Globus pallidus (tissue), 1 donor: ENCODE results near the gene SYPL1.
A peak's percentile ranks its signal among the peaks of the same experiment; 100 is the strongest.

Experiments used
- DNase-seq: peaks from one replicate; pipeline ENCODE4 v3.0.0-alpha.2; 2015; ENCODE audit warnings: low spot score

The SYPL1 gene

DNA sequence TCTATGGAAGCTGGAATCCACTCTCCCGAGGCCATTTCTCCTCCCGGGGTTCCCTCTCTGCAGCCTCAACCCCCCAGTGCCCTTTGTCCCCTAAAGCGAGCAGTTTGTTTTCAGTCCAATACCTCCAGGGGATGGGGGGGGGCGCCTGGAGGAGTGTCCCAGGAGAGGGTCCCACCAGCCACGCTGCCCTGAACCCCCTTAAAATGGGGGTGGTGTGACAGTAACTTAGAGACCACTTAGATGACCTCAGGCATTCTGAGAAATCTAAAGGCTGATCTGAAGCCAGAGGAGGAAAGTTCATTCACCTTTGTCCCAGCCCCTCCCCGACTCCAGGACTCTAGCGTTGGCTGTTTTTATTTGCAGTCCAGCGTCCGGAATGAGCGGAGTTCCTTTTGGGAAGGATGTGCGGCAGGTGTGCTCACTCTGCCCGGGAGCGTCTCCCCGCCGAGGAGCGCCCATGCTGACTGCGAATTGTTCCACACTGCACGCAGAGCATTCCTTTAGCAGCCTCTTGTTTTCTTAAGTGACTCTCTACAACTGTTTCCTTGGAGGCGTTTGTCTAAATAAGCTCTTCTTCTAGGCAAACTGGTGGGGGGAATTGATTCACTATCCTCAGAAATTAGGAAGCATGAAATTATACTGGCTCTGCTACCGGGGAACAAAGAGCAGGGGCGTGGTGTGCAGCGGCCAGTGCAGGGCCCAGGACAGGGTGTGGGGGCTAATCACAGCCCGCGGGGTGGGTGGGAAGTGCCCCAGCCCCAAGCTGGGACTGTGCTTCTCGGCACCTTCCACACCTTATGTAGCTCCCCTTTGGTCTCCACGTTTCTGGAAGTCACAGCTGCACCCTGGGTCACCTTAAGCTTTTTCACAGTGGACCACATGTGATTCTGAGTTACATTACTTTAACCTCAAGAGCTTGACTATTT, 46.3 kb downstream of the SYPL1 start:
- no peak for DNase-seq

DNA sequence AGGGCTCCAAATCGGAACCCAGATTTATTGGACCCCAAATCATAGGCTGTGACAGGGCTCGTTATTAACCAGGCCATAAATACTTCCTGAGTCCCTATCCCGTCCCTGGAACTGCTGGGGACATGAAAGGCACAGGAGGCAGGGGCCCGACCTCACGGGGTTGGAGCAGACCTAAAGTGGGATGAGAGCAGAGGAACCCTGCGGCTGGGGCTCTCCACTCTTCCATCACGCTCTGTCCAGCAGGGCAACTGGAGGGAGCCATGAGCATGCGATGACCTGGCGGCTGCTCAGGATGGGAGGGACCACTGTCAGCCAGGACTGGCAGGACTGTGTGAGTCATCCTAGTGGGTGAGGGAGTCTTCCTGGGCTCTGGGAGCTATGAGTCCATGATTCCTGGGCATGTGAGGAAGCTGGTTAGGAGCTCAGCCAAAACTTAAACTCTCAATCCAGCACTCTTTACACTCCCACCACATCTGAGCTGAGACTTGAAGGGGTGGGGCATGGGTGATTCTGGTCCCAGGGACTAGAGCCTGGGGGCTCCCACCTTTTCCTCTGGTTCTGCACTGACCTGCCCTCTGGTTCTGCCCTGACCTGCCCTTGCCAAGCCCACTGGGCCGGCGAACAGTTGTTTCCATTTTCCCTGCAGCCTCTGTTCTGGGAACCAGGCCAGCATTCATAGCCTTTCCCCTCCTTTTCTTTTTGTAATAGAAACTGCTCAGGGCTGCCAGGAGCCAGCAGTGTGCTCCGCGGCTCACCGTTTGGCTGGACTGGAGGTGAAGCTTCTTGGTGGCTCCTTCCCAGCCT, 47.1 kb downstream of the SYPL1 start:
- DNase-seq = peak; percentile 89

DNA sequence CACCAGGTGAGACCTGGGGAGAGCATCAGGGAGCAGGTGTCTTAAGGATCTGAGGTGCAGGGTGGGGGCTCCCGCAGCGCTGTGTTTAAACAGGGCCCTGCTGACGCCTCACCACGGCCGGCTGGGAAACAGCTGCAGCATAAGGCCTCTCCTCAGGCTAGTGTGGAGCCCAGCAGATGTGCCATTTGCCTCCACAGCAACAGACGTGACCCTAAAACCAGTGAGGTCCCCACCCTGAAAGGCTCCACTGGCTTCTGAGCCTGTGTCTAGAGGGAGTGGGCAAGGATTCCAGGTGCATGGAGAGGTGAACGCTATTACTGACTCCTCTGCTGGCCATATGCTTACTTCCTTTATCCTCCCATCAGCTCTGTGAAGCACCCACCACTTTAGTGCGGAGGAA, 47.8 kb downstream of the SYPL1 start:
- DNase-seq = peak; percentile 27

DNA sequence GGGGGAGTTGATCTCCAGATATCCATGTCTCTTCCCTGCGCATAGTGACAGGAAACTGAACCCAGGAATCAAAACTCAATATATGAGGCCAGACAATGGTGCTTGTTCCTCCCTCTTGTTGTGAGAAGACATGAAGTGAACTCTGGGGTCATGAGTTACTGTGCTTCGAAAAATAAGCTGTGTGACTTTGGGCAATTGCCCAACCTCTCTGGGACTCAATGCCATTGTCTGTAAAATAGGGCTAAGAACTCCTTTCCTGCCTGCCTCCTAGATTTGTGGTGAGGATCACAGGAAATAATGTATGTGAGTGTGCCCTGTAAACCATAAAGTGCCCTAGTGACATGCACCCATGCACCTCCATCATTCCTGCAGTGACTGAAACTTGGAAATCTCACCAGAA, 48.4 kb downstream of the SYPL1 start:
- DNase-seq = no peak

DNA sequence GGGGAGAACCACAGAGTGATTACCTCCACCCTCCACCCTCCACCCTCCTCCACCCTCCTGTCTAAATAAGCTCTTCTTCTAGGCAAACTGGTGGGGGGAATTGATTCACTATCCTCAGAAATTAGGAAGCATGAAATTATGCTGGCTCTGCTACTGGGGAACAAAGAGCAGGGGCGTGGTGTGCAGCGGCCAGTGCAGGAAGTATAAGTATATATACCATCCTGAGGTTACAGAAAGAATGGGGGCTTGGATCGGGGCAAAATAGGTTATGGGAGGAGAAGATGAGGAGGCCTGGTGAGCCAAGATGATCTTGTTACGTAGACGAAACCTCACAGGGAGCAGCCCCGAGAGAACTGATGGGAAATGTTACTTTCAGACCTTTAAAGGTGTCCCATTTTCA, 49.1 kb downstream of the SYPL1 start:
- no peak for DNase-seq

DNA sequence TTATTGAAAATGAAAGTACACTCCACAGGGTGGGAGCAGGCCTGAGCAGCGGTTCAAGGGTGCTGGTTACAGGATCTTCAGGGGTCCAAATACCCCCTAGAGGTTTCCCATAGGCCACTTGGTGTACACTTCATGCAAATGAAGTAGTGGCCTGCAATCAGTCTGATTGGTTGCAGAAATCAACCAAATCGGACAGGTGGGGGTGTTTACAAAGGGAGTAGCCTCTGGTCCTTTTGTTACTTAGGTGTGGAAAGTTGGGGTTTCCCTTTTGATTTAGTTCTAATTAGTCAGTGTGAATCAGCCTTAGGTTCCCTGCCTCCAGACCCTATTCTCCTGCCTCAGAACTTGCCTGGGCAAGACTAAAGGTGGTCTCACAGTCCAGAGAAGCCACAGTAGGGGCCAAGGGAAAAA, 49.6 kb downstream of the SYPL1 start:
- no peak for DNase-seq

DNA sequence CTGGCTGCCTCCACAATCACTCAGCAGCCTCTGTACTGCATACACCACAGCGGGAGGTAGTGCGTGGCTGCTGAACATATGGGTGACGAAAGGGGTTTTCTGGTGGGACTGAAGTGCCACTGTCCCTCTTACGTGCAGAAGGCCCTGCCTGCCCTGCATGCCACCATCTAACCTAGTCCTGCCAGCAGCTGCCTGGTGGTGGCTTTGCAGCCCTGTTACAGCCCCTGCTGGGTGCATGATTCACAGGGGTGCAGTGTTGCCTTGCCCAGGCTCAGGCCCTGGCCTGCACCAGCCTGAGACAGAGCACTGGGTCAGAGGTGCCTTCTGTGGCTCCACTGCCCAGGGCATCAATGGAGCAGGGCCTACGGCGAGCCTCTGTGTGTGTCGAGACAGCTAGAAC, 50.1 kb downstream of the SYPL1 start:
- no peak for DNase-seq

DNA sequence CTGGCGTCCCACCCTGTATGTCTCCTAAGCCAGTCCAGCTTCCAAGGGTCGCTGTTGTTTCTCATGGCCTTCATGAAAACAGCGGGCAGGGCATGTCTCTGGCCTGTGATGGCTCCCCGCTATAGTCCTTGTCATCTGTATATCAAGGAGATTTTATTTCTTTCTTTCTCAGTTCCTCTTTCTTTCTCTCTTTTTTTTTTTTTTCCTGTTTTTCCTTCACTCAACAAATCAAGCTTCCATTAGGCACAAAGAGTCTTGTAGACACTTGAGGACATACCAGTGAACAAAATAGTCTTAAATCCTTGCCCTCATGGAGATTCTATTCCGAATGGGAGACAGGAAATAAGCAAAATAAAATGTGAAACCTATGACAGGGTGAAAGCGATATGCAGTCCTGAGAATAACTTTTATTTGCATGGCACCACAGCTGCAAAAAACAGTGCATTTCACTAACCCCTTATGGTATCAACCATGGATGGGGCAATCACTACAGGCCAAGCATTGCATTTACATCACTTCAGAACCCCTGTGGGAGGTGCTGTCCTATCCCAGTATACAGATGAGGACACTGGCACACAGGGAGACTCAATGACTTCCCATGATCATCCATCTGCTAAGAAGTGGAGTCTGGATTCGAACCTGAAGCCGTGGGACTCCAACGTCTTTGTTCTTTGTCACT, 50.7 kb downstream of the SYPL1 start:
- no peak for DNase-seq

DNA sequence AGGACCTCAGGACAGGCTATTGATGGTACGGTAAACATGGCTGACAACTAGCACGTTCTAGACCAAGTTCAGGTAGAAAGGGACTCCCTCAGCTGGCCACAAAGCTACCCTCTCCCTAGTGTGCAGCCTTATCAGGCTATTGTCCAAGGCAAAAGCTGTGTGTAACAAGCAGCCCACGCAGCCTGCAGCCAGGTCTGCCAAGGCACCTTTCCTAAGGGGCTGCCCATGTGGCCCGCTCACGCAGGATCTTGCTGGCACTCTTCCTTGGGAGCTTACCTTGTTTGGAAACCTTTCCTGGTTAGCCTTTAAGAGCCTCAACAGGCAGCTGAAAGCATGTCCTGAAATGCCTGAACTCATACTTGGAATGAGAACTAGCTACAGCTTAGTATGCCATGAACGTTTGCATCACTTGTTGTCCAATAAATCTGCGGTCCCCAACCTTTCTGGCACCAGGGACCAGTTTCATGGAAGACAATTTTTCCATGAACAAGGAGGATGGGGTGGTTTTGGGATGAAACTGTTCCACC, 51.7 kb downstream of the SYPL1 start:
- no peak for DNase-seq

DNA sequence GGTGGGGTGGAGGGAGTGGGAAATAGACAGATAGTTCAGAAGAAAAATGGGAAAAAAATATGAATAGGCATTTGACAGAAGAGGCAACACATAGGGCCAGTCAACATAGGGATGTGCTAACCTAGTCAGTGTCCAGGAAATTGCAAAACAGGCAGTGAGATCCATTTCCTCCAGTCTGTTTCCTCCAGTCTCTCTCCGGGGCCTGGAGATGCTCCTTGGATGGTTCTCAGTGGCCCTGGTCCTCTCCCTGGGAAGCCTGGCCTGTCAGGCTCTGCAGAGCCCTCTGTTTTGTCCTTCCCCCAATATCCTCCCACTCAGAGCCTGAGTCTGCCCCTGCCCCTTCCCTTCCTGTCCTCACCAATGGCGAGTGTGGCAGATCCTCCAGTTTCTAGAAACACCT, 52.6 kb downstream of the SYPL1 start:
- DNase-seq = no peak

DNA sequence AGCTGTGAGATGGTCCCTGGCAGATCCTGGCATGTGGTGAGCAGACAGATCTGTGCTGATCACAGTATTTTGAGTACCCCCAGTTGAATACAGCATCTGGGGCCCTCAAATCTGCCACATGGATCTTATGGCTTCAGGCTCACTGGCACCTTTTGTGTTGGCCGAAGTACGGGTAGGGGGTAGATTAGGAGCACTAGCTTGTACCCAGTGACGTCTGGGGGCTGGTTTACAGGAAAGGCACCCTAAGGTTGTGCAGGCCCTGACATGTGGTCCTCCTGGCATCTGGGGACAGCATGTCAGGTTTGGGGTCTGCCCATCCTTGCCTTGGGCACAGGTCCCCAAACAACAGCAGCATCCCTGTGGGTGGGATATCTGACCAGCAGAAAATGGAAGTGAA, 53.2 kb downstream of the SYPL1 start:
- no peak for DNase-seq

DNA sequence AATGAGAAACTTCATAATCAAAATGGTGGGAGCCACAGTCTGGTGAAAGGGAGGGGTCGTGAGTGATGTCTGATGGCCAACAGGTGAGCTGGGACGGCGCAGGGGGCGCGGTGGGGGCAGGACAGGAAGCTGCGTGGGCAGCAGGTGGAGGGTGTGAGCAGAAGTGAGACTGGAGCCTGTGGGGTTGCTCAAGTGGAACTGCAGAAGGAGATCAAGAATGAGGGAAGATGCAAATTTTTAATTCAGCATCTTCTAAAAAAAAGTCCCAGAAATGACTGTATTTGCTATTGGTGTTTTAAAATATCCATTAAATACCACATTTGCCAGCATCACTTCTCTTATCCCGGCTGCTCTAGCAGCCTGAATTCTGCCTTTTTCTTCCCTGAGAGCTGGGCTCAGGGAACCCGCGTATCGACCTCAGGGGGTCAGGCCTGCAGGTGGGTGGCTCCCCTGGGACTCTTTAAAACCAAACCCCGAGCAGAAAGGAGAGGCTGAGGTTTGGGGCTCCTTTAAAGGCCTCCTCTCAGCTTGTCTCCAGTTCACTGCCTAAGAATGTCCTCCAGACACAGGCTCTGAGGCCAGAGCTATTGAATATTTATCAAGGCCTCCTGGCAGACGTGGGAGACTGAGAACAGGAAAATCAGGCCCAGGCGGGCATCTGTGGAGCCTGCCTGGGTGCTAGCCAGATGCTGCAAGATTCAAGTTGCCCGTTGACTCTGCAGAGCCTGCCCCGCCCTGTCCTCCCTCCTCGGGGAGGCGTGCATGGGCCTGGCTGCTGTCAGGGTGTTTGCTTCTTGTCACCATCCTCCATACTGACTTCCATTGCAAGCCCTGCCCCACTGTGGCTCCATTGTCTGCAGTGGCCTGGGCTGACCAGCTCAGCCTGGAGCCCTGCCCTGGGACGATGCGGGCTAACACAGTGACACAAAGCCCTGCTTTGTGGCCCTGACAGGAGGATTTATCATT, 53.9 kb downstream of the SYPL1 start:
- peak; percentile 98 for DNase-seq

DNA sequence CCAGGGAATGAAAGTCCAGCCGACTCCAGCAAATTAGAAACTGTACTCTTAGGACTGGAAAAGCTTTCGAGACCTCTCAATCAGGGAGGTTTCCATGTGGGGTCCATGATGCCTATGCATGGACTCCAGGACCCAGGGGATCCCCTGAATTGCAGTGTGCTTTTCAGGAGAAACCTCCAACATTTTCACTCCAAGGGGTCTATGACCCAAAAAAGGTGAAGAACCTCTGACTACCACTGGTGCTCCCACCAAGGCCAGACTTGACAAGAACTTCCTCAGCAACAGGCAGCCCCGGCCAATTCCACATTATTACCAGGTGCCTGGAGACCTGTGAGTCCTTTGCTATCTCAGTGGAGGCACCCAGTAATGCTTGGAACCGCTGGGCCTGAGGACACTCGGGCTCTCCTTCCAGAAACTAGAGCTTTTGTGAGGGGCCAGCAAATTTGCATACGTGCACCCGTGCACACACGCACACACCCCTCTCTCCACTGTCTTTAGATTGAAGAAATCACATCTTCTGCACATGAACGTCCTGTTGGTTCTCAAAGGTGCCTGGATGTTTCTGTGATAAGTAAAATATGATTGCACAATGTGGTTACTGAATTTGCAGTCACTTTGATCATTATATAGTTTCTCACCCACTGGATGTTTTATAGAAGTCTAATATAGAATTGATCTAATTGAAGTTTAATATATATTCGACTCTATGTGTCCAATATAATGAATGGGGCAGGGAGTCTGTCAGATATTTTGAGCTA, 54.7 kb downstream of the SYPL1 start:
- no peak for DNase-seq

DNA sequence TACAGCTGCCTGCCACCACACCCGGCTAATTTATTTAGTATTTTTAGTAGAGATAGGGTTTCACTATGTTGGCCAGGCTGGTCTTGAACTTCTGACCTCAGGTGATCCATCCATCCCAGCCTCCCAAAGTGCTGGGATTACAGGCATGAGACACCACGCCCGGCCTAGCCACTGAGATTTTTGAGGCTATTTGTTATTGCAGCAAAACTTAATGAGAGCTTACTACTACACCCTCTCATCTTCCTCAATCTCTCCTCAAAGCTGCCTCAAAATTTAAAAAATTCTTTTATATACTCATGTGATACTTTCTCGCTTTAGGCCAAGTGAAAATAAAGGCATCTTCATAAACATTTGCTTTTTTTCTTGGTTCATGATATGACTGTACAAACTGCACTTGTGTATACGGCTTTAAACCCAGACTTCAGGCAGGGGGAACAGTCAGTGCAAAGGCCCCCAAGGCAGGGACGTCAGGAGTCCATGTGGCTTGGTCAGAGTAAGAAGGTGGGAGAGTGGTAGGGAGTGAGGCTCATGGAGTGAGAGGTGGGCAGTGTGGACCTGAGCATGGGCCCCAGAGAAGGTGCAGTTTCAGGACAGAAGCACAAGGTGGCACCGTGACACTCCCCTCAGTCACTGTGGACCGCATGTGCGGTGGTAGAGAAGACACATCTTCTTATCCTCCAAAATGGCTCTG, 55.5 kb downstream of the SYPL1 start:
- peak; percentile 82 for DNase-seq

DNA sequence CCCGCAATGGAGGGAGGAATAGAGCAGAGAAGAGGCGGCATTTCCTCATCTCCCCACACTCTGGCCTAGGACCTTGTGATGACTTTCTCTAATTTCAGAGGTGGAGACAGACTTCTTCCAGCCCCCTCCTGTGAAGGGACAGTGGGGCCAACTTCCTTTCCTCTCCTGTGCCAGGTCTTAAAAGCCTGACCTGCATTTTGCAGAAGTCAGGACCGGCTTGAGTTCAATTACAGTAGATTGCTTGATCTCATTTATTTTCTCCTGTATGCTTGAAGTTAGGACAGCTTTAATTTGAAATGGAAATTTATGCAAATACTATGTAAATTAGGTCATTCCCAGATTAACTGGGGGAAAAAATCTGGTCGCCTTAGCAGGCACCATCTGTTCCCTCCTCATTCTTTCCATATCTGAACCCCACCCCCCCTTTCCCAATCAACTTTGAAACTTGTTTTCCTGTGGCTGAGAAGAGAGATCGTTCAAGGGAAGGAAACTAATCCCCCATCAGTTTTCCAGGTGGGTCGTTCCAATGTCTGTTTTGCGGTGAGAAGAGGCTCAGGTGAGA, 57.1 kb downstream of the SYPL1 start:
- DNase-seq = no peak

DNA sequence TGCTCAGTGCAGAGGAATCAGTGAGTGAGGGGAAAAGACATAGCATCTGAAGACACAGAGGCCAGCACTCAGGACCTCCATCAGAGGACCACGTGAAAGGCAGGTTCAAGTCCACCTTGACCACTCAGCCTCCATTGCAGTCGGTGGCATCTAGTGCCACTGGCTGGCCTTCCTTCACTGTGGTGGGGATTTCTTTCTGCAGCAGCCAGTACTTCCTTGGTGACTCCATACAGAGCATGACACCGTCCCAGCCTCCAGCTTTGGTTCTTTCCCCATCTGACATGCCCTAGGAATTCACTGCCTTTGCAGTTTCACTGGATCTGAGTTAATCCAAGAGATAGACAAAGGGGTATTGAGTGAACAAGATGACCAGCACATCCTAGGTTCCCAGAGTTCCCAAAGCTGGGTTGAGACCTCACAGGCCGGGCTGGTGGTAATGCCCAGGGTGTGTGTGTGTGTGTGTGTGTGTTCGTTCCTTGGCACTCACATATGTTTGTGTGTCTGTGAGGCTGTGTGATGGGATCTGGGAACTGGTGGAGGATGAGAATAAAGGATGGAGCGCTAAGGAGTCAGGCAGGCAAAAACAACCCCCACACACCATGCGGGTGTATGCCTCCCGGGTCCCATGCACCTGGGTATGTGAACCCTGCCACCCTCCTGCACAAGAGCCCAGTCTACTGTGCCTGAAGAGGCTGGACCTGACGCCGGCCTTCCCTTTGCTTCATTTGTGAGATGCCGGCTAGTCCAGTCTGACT, 57.8 kb downstream of the SYPL1 start:
- DNase-seq = no peak

DNA sequence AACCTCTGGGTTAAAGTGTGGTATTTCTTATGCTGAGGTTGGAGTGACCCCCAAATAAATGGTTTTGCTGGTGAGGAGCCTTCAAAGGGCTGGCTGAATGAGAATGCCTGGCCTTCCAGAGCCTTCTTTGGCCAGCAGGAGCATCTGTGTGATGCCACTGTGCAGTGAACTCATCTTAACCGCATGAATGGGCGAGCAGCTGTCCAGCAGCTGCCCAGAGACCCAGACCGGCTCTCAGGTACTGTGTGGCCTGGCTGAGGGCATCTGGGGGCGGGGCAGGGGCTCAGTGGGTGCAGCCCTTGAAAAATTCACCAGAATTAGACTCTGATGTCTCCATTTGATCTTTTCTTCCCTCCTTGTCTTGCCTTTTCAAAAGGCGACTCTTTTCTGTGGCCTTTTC, 59.0 kb downstream of the SYPL1 start:
- DNase-seq = no peak

DNA sequence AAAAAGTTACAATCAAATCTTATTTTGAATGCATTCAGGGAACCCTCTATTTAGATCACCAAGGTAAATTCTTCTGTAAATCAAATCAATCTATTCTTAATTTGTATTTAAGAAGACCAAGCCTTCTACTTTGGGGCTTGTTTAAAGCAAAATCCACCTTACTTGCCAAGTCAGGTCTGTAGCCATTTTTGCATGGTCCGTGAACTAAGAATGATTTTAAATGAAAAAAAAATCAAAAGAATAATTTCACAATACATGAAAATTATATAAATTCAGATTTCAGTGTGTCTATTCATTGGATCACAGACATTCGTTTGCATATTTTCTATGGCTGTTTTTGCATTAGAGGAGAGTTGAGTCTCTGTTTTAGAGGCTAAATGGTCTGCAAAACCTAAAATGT, 59.4 kb downstream of the SYPL1 start:
- DNase-seq = no peak

DNA sequence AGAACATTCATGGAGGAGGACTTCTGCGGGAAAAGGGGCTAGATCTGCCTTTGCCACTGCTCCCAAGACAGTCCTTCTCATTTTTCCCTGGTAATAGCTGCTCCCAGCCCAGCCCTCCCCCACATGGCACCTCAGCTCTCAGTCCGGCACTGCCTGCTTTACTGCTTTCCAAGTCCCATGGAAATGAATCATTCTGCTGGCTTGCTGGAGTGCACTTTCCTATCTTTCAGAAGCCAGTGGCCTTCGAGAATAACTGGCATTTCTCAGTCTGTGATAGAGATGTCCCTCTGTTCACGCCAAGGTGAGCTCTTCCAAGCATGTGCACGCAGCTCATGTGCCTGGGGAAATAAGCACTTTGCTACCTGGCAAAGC, 61.4 kb downstream of the SYPL1 start:
- DNase-seq = no peak
